NCI-H1048 (cell line): Measurements from ENCODE around the gene SMPD3.

Experiments used
- DNase-seq: peaks from one replicate; lab custom pipeline; 2025; lab: John Stamatoyannopoulos, UW

Gene SMPD3

GRCh38 chr16:68328860-68329390, 119.4 kb downstream of the SMPD3 start:
- DNase-seq = no peak

GRCh38 chr16:68328151-68328859, 120.0 kb downstream of the SMPD3 start:
- DNase-seq = peak; percentile 21

GRCh38 chr16:68324780-68325357, 123.4 kb downstream of the SMPD3 start:
- DNase-seq = no peak

GRCh38 chr16:68324336-68324735, 124.0 kb downstream of the SMPD3 start:
- DNase-seq = no peak

GRCh38 chr16:68319185-68319908, 129.0 kb downstream of the SMPD3 start:
- DNase-seq = no peak

- DNase-seq = no peak
Measured at GRCh38 chr16:68313116-68313515, 135.2 kb downstream of the SMPD3 start.

GRCh38 chr16:68310774-68311511, 137.4 kb downstream of the SMPD3 start, which contains the start of the genes PRMT7 and SLC7A6OS:
Gene PRMT7, plus strand, starts transcription at chr16:68311019. Its CDS starts 4,961 bp downstream, at chr16:68315980.
Gene SLC7A6OS, minus strand, starts transcription at chr16:68310946. Its CDS starts 20 bp downstream, at chr16:68310926.
- peak; percentile 71 for DNase-seq

- no peak for DNase-seq
Measured at GRCh38 chr16:68310437-68310773, 137.9 kb downstream of the SMPD3 start.

- no peak for DNase-seq
Measured at GRCh38 chr16:68309799-68310198, 138.5 kb downstream of the SMPD3 start.
